ENCODE measurements around the gene VPS52. TPM values are rescaled to one million over a fixed set of nuclear protein-coding genes. Genes with fewer than 3 reads are reported as not detected.

VPS52 gene
- total and polyA plus RNA-seq, 9 of the 15 experiments (the other 6 are each of a cell fraction or from before 2014, with no cell fraction given), result 24.4 to 103 (median 40.2) TPM

- peaks cover 19 to 38% of the 10 kb centered on the region in 2 experiments for H3K4me1 ChIP-seq (replicated peaks in 1 of 2; ENCODE audit: control insufficient read depth in 2 of 2, insufficient read depth in 2 of 2, low read length in 2 of 2)
- H2AFZ ChIP-seq (ENCODE audit: low read depth, low read length), result peak overlapping the region; percentile 42
- no peaks in the 10 kb centered on the region for H3K9me1 ChIP-seq (ENCODE audit: control insufficient read depth, insufficient read depth, low read length)
- peak overlapping the region; percentile 92 to 100 for H3K9ac ChIP-seq (ENCODE audit: insufficient read depth in 1 of 2, low read depth in 2 of 2, low read length in 2 of 2)
- peaks cover 68% of the 10 kb centered on the region for H3K79me2 ChIP-seq (ENCODE audit: control insufficient read depth, insufficient read depth, low read length)
- peak in 2 of 4 experiments; percentile 40 to 45 for DNase-seq (ENCODE audit: extremely low read depth in 1 of 4, low spot score in 3 of 4)
- ChIA-PET CTCF (ENCODE audit: low intra/inter-chr PET ratio) (no interaction called here), POLR2A (interaction anchor here (0.5 to 3.2 kb wide), 42 partner anchors 9 to 1758 kb away, joined by 3 to 47 read pairs (median 4); partner anchors contain the start of genes HSD17B8, HSPA1B, KIFC1 and PFDN6)
- ATAC-seq, result peak; percentile 27
- H3K36me3 ChIP-seq (ENCODE audit: control insufficient read depth, insufficient read depth, low read length), result peaks cover 76% of the 10 kb centered on the region
- intact Hi-C loops (cut with micrococcal nuclease) (loop anchor here (1.0 to 10.0 kb wide), 2 partner anchors 45 to 302 kb away; partner anchors contain the start of gene ZBTB22), in situ Hi-C loops (cut with MboI) (loop anchor here (10.0 kb wide), 1 partner anchor 132 kb away; no protein-coding TSS in a partner anchor)
- no peak for FAIRE-seq
- peaks cover 42% of the 10 kb centered on the region for H4K20me1 ChIP-seq (replicated peaks; ENCODE audit: control insufficient read depth, insufficient read depth, low read length)
- WGBS (ENCODE audit: insufficient coverage, low coverage, missing lambda C conversion rate), result 0% methylated on average over 22 of the region's 22 CpGs
- peak overlapping the region; percentile 98 for H3K27ac ChIP-seq (ENCODE audit: extremely low read depth, low read depth, low read length)
- no peaks in the 10 kb centered on the region; a peak in 1 of 5 replicates for H3K27me3 ChIP-seq (ENCODE audit: control insufficient read depth in 2 of 2, insufficient read depth in 2 of 2, low read length in 2 of 2)
- H3K4me3 ChIP-seq, result peak overlapping the region; percentile 93
- TSS peak; percentile 66 for BruUV-seq (replicated peaks)
- H3K9me3 ChIP-seq (replicated peaks; ENCODE audit: control insufficient read depth, insufficient read depth, low read depth, low read length), result no peaks in the 10 kb centered on the region
- peak overlapping the region; percentile 99 for H3K4me2 ChIP-seq (ENCODE audit: insufficient read depth, low read length)
- peak; percentile 31; the same call in 1 of the 2 replicates for TF ChIP-seq GTF2A2 (tag; IDR thresholded peaks at IDR 0.05)
- TF ChIP-seq BACH1 (tag; IDR thresholded peaks at IDR 0.05), result no peak
- peak; percentile 14; the same call in 1 of the 2 replicates for TF ChIP-seq MXI1 (IDR thresholded peaks at IDR 0.05; ENCODE audit: low read depth, low read length)
- TF ChIP-seq ESRRB (CRISPR knock-in tag; IDR thresholded peaks at IDR 0.05; ENCODE audit: borderline replicate concordance), result no peak
- peak; percentile 5; the same call in 1 of the 2 replicates for TF ChIP-seq POLR2G (IDR thresholded peaks at IDR 0.05; ENCODE audit: low read depth, low read length)
- no peak for TF ChIP-seq HSF4 (CRISPR knock-in tag; IDR thresholded peaks at IDR 0.05; ENCODE audit: borderline replicate concordance)
- no peak for TF ChIP-seq DPF2 (IDR thresholded peaks at IDR 0.05)
- TF ChIP-seq CCNT2 (IDR thresholded peaks at IDR 0.05; ENCODE audit: borderline replicate concordance, extremely low read depth, insufficient read length, low read depth, low read length), result peak; percentile 21
- 0 out of 4 replicates have a peak, but pooled peaks of 1 of the 2 experiments have one; percentile 2 for TF ChIP-seq ETV6 (IDR thresholded peaks at IDR 0.05; ENCODE audit: borderline replicate concordance in 1 of 2, low read depth in 2 of 2, low read length in 1 of 2)
- TF ChIP-seq ETV6 (CRISPR knock-in tag; IDR thresholded peaks at IDR 0.05; ENCODE audit: borderline replicate concordance), result no peak; the same call in 1 of the 2 replicates
- peak; percentile 10; the same call in 1 of the 2 replicates for TF ChIP-seq AFF4 (CRISPR knock-in tag; IDR thresholded peaks at IDR 0.05)
- no peak for TF ChIP-seq SNAPC5 (CRISPR knock-in tag; IDR thresholded peaks at IDR 0.05)
- TF ChIP-seq, protein P1, sequence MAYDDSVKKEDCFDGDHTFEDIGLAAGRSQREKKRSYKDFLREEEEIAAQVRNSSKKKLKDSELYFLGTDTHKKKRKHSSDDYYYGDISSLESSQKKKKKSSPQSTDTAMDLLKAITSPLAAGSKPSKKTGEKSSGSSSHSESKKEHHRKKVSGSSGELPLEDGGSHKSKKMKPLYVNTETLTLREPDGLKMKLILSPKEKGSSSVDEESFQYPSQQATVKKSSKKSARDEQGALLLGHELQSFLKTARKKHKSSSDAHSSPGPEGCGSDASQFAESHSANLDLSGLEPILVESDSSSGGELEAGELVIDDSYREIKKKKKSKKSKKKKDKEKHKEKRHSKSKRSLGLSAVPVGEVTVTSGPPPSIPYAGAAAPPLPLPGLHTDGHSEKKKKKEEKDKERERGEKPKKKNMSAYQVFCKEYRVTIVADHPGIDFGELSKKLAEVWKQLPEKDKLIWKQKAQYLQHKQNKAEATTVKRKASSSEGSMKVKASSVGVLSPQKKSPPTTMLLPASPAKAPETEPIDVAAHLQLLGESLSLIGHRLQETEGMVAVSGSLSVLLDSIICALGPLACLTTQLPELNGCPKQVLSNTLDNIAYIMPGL (CRISPR knock-in tag; IDR thresholded peaks at IDR 0.05), result 0 out of 2 replicates have a peak, but pooled peaks have one; percentile 2
These were observed 826 bp upstream of the VPS52 start for GRCh38 chr6:33272275-33273128.
